HL-60 (cell line): ENCODE measurements around the gene FAU.

Experiments
- DNase-seq, 2 experiments: peaks; one replicate each; pipeline ENCODE4 v3.0.0-alpha.2; 2010 to 2020; ENCODE audit warnings: low read depth in 1 of 2, low spot score in 1 of 2
- H3K27ac ChIP-seq: fragments of 250-450 bp; sonication (Bioruptor Pico); replicated peaks from 2 replicates; pipeline ENCODE4 v1.5.1; 2020; ENCODE audit warnings: mild to moderate bottlenecking, moderate library complexity
- H3K27me3 ChIP-seq: fragments of 250-450 bp; sonication (Bioruptor Pico); 2 replicates; pipeline ENCODE4 v1.5.1; 2021; ENCODE audit warnings: mild to moderate bottlenecking, moderate library complexity; ENCODE audit not compliant: insufficient read depth, poor library complexity, severe bottlenecking
- H3K4me3 ChIP-seq: replicated peaks from 2 replicates; pipeline ENCODE4 v1.5.1; 2011; ENCODE audit warnings: mild to moderate bottlenecking, control low read depth, low read length; ENCODE audit not compliant: insufficient read depth
- GABPA ChIP-seq: IDR thresholded peaks from 2 replicates; pipeline ENCODE4 v1.6.1; 2012; ENCODE audit warnings: low read depth
- POLR2AphosphoS5 ChIP-seq: IDR thresholded peaks from 2 replicates; pipeline ENCODE4 v1.6.1; 2012; ENCODE audit warnings: low read depth
- SPI1 ChIP-seq: IDR thresholded peaks from 2 replicates; pipeline ENCODE4 v1.6.1; 2012; ENCODE audit warnings: low read depth, mild to moderate bottlenecking, borderline replicate concordance
- TF ChIP-seq, protein P1 (sequence below): IDR thresholded peaks from one replicate; pipeline ENCODE4 v1.5.1; 2011; ENCODE audit warnings: low read length, control low read depth, inconsistent platforms; ENCODE audit not compliant: insufficient read depth
- TF ChIP-seq, protein P2 (sequence below): IDR thresholded peaks from 2 replicates; pipeline ENCODE4 v1.6.1; 2012; ENCODE audit warnings: low read depth; ENCODE audit not compliant: insufficient replicate concordance

The FAU gene

GRCh38 chr11:65084598-65085375 lies 37.1 kb downstream of the FAU start:
- Histone ChIP-seq H3K27ac (peak overlapping the region; percentile 97), H3K4me3 (peak overlapping the region; percentile 90), H3K27me3 (no peaks in the 10 kb centered on the region)
- TF ChIP-seq POLR2AphosphoS5 (no peak), GABPA (no peak), SPI1 (no peak)
- TF ChIP-seq, protein P1, sequence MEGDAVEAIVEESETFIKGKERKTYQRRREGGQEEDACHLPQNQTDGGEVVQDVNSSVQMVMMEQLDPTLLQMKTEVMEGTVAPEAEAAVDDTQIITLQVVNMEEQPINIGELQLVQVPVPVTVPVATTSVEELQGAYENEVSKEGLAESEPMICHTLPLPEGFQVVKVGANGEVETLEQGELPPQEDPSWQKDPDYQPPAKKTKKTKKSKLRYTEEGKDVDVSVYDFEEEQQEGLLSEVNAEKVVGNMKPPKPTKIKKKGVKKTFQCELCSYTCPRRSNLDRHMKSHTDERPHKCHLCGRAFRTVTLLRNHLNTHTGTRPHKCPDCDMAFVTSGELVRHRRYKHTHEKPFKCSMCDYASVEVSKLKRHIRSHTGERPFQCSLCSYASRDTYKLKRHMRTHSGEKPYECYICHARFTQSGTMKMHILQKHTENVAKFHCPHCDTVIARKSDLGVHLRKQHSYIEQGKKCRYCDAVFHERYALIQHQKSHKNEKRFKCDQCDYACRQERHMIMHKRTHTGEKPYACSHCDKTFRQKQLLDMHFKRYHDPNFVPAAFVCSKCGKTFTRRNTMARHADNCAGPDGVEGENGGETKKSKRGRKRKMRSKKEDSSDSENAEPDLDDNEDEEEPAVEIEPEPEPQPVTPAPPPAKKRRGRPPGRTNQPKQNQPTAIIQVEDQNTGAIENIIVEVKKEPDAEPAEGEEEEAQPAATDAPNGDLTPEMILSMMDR = no peak
- TF ChIP-seq, protein P2, sequence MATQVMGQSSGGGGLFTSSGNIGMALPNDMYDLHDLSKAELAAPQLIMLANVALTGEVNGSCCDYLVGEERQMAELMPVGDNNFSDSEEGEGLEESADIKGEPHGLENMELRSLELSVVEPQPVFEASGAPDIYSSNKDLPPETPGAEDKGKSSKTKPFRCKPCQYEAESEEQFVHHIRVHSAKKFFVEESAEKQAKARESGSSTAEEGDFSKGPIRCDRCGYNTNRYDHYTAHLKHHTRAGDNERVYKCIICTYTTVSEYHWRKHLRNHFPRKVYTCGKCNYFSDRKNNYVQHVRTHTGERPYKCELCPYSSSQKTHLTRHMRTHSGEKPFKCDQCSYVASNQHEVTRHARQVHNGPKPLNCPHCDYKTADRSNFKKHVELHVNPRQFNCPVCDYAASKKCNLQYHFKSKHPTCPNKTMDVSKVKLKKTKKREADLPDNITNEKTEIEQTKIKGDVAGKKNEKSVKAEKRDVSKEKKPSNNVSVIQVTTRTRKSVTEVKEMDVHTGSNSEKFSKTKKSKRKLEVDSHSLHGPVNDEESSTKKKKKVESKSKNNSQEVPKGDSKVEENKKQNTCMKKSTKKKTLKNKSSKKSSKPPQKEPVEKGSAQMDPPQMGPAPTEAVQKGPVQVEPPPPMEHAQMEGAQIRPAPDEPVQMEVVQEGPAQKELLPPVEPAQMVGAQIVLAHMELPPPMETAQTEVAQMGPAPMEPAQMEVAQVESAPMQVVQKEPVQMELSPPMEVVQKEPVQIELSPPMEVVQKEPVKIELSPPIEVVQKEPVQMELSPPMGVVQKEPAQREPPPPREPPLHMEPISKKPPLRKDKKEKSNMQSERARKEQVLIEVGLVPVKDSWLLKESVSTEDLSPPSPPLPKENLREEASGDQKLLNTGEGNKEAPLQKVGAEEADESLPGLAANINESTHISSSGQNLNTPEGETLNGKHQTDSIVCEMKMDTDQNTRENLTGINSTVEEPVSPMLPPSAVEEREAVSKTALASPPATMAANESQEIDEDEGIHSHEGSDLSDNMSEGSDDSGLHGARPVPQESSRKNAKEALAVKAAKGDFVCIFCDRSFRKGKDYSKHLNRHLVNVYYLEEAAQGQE = no peak
- DNase-seq = no peak

GRCh38 chr11:65083834-65084597 lies 37.9 kb downstream of the FAU start, which contains the start of the genes CDCA5 and ZFPL1:
Gene CDCA5, minus strand, starts transcription at chr11:65084040. Its CDS starts 62 bp downstream, at chr11:65083978.
Gene ZFPL1, plus strand, starts transcription at chr11:65084222. Its CDS starts 477 bp downstream, at chr11:65084699.
- peak; percentile 95 for DNase-seq
- no peaks in the 10 kb centered on the region for H3K27me3 ChIP-seq
- H3K27ac ChIP-seq = peak within 1 kb of the TSS; percentile 97
- TF ChIP-seq GABPA (peak; percentile 93), SPI1 (peak; percentile 66; the same call in 1 of the 2 replicates), POLR2AphosphoS5 (peak; percentile 89)
- TF ChIP-seq, protein P1 = no peak
- TF ChIP-seq, protein P2 = no peak
- peak within 1 kb of the TSS; percentile 90 for H3K4me3 ChIP-seq

GRCh38 chr11:65083134-65083833 lies 38.6 kb downstream of the FAU start:
- peak overlapping the region; percentile 97 for H3K27ac ChIP-seq
- TF ChIP-seq, protein P1 = no peak
- TF ChIP-seq, protein P2 = peak; percentile 36
- peak overlapping the region; percentile 90 for H3K4me3 ChIP-seq
- H3K27me3 ChIP-seq = no peaks in the 10 kb centered on the region
- no peak for DNase-seq
